Measurements from ENCODE around the gene LRPPRC.
A peak's percentile ranks its signal among the peaks of the same experiment; 100 is the strongest.
"Not testable (repeated sequence)": the region's sequence is repeated elsewhere in the genome, so short reads cannot be mapped to it uniquely, and the experiment has no call there.

The LRPPRC gene

DNA sequence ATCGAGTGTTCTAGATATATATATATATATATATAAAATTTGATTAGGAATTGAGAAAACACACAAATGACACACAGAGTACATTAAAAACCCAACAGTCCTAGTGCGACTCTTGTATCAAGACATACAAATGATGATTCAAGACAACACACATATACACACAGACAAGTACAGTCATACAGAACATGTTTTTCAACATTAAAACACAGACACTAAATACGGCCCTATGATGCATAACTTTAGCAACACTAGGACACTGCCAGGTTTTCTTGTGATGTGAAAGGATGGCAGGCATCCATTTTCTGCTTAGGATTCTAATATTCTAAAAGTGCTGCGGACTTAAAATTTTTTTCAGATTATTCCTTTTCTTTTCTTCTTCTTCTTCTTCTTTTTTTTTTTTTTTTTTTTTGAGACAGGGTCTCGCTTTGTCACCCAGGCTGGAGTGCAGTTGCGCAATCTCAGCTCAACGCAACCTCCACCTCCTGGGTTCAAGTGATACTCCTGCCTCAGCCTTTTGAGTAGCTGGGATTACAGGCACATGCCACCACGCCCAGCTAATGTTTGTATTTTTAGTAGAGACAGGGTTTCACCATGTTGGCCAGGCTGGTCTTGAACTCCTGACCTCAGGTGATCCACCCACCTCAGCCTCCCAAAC is 84.5 kb downstream of the LRPPRC start:
- DNase-seq (ENCODE audit: low read depth in 1 of 2, low spot score in 1 of 2) = not testable (repeated sequence)

DNA sequence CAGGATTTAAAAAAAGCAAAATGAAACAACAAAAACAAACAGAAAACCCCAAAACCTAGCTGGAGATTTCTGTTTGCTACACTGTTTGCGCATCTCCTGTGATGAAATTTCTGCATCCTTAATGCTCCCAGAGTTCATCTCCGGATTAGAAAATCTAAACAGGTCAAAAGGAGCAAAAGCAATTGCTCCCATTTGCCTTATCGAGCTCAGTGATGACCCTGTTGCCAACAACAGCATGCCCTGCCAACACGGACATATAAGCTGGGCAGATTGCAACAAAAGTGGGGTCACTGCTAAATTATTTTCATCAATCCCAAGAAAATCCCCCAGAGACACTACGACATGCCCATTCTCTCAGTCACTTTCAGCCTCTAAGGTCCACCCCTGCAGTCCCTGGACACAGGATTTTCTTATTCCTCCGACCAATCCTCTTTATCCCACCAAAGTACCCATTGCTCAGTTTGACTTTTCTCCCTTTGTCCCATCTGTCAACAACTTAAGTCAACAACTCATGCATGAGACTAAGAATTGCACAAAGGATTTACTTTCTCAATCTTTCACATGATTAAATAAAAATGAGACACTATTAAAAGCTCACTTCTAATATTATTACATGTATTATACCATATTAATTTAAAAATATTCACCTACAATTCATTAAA is 89.2 kb downstream of the LRPPRC start:
- DNase-seq (ENCODE audit: low read depth in 1 of 2, low spot score in 1 of 2) = no peak

DNA sequence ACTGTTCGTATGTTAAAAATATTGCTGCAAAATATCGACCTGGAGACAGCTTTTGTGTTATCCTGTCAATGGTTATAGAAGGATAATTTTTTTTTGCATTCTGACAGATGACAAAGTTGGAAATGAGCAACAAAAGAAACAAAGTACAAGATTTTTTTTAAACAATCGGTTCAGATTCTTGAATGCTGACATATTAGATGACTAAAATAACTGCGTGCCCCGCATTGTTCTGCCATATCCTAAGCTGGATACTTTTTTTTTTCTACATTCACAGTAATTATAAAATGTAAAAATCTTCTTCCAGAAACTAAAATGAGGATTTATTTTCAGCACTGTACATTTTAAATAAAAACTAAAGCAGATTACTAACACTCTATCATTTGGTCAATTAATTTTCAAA is 89.9 kb downstream of the LRPPRC start:
- no peak for DNase-seq (ENCODE audit: low read depth in 1 of 2, low spot score in 1 of 2)

DNA sequence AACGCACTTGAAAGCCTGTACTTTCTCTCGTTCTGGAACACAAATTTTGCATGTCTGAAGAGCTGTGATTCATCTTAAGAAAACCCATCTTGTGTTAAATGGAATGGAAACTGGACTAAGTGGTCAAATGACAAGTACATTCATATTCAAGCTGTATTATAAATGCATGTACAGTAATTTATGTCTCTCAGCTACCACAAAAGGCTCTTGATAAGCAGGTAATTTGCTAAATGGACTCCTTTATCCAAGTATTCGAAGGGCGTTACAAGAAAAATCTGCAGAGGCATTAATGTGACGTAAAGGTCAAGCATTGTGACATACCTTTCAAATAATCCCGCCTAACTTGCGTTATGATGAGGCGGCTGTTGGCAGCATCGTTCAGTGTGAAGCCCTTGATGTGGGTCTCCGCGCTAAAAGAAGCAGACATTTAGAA is 90.4 kb downstream of the LRPPRC start:
- DNase-seq (ENCODE audit: low read depth in 1 of 2, low spot score in 1 of 2) = no peak

DNA sequence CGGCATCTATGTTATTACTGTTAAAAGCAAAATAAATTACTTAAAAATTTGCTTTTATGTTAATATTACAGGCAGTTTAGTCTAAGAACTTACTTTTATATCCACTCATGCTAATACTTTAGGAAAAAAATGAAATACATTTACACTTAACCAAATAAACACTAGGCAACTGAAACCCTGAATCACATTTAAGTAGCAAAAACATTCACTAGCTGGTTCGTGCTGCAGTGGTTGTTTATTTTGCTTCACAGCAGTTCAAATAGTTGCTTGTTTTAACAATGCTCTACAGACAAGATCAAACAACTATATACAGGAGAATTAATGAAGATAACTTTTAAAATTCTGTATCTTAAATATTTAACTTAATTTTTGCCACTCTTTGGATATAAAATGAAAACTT is 96.2 kb downstream of the LRPPRC start:
- no peak for DNase-seq (ENCODE audit: low read depth in 1 of 2, low spot score in 1 of 2)

DNA sequence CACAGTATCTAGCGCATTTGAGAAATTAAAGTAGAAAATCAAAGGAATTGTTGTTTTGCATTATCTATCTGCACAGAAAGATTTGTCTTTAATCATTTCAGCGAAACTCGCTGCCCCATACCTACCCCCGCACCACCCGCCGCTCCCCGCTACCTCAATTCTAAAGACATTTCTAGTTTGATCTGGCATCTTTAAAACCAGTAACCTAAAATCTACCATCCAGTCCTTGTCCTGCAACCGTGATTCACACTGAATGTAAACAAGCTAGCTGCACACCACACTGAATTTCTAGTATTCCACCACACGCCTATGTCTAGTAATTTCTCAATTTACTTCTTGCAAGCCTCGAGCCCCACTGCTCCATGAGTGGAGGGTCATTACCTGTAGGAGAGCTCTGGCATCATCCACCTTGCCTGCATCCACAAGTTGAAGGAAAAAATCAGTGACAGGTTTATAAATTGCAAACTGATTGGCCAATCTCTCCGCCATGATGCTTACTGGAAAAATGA is 96.9 kb downstream of the LRPPRC start:
- DNase-seq (ENCODE audit: low read depth in 1 of 2, low spot score in 1 of 2) = no peak

DNA sequence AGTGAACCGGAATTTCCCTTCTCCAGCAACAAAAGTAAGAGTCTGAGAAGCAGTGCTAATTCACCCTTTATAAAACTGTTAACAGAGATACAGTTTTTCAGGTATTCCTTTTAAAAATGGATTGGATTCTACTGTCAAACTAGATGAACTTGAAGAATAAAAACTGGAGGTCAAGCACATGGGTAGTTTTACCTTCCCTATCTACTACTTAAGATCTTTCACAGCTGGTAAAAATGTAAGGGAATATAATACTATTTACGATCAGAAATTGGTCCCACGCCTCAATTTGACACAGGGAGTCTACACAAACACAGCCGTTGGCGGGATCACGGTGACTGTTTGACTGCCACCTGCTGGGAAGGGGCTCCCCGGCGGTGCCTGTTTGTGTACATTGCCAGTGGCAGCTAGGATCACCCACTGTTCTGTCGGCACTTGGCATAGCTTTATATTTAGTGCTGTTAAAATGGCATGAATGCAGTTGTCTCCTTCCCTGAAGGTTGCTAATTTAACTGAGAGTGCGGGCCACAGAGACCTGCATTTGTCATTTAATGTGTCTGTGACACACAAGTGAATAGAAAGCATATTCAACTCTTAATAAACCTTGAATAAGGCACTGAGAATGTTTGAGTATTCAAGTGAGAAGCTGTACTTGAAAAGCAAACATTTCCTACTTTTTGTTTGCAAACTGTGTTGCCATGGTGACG is 97.5 kb downstream of the LRPPRC start:
- DNase-seq (ENCODE audit: low read depth in 1 of 2, low spot score in 1 of 2) = no peak

DNA sequence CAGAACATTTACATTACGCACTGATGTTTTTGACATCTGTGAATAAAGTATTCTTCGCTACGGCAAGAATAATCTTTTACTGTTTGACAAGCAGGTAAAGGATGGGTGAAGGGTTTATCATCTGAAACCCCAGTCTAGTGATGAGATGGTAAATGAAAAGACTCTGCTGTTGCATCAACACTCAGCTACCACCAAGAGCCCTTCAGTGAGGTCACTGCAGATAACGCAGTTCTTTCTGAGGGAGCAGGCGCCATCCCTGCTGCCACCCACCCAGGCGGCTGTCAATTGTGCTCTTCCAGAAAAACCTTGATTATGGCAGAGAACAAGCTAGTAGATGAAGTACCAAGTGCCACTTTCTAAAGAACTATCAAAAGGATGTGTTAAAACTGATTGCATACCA is 98.3 kb downstream of the LRPPRC start:
- no peak for DNase-seq (ENCODE audit: low read depth in 1 of 2, low spot score in 1 of 2)

DNA sequence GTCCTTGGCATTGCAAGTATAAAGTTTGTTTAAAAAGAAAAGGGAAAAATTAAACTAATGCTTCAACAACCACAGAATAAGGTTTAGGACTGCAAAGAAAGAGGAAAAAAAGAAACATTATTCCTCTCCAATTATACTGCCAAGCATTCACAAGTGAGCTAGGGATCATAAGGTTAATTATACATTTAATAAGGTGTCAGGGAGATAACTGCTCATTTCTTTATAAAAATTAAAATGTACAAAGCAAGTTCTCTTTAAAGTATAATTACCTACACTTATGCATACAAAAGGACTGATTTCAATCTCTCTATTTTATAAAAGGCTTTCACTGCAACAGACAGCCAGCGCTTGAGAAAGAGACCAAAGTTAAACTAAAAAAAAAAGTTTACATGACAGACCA is 98.9 kb downstream of the LRPPRC start:
- no peak for DNase-seq (ENCODE audit: low read depth in 1 of 2, low spot score in 1 of 2)

DNA sequence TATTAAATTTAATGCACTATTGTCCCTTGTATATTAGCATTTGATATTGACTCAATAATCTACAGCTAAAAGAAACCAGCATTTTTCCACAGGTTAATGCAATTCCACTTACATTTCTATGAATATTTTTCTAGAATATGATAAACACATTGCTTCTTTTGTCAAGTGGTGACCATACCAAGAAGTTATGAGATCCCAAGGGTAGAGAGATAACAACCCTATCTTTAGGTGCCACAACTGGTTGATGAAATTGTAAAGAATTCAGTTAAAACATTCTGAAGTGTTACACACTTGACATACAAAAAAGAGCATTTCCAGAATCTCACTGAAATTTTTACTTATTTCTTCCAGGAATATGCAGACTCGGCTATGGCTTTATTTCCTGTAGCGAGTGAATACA is 101.0 kb downstream of the LRPPRC start:
- no peak for DNase-seq (ENCODE audit: low read depth in 1 of 2, low spot score in 1 of 2)

DNA sequence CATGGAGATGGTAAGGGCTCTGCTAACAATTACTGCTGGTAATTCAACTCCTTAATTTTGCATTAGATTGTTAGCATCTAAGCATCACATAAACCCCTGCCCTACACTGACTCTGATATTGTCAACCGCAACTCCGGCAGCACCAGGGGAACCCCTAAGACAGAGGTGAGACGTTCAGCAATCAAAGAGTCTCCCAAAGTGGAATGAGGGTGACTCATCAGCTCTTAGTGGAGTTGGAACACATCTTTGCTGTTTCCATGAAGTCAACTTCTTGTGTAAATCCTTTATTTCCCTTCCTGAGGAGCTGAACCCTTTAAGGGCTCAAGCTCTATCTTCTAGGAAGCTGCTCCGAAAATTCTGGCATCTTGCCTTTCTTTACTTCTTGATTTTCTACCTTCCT is 104.9 kb downstream of the LRPPRC start:
- DNase-seq (ENCODE audit: low read depth in 1 of 2, low spot score in 1 of 2) = no peak

DNA sequence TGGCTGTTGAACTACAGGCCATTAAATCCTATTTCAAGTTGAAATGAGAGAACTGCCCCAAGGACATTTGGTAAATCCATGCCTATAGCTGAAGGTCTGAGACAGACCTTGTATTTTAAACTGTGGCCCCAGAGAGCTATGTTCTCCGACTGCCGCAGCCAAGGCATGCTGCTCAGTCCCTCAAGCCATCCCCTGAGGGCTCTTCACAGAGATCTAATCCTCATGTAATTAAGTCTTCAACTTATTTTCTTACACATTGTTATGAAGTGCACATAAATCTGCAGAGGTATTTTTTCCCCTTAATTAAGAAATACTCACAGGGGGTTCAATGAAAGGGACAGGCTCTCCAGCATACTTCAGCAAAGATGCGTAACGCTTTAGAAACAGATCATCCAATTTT is 106.4 kb downstream of the LRPPRC start:
- DNase-seq (ENCODE audit: low read depth in 1 of 2, low spot score in 1 of 2) = no peak

DNA sequence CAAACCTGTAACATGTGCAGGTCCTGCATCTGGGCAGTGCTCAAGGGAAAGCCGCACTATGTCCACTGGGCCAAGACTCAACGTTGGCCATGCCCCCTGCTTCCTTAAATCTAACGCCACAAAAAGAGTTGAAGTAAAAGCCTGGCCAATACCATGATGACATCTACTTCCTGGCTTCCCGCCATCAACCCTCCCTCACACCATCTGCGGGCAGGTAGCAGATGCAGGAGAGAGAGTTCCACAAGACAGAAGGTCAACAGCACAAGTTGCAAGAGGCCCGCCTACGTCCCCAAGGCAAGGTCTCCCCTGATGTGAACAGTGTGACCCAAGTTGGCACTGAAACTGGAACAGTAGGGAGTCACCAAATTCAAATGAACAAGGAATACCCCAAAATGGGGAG is 108.6 kb downstream of the LRPPRC start:
- DNase-seq (ENCODE audit: low read depth in 1 of 2, low spot score in 1 of 2) = no peak

DNA sequence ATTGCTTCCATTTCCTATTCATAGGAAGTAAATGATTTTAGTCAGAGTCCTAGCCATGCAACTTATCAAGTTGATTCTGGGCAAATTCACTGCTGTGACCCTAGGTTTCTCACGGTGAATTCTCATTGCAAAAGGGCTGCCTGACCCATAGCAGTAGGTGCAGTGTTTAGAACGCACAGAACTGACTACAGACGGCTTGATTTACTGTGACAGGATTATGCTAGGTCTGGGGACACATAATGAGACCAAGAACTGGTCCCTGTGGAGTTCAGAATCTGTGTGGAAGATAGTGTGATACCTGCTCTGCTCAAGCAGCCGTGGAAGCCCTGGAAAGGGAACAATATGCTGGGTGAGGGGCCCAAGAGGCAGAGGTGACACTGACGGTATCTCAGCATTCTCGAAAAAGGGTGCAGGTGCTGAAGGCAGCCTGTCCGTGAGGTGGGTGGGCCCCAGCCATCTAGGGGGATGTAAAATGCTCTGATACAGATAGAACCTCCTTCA is 110.6 kb downstream of the LRPPRC start:
- DNase-seq (ENCODE audit: low read depth in 1 of 2, low spot score in 1 of 2) = no peak

DNA sequence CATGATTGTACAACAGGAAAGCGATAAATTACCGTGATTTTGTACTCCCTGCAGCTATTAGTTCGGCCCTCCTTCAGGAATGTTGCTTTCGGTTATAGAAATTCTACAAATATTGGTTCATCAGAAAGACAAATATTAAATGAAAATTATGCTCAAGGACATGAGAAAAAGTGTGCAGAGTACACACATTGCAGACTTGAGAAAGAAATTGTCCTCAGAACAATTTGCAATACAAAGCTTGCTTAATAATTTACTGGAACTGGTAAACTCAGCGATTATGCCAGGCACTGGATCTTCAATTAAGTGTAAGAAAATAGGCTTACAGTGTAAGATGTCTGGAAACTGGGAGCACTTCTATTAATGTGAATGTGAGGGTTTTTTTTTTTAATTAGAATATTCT is 111.1 kb downstream of the LRPPRC start:
- no peak for DNase-seq (ENCODE audit: low read depth in 1 of 2, low spot score in 1 of 2)

DNA sequence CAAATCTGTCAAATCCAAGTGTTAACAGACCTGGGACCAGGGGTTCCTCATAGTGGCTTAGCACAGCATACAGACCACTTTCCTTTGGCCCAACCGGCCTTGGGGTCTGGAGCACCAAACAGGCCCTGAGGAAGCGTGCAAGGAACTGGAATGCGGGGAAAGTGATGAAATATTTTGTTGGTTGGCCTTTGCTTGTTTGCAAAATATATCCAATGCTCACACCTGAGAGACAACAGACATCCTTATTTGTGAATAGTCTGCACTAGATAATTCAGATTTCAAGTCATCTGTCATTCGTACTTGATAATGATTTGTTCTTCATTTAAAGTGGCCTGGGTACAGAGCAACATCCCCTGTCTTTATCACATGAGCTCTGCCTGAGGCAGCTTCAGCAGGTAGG is 113.5 kb downstream of the LRPPRC start:
- DNase-seq (ENCODE audit: low read depth in 1 of 2, low spot score in 1 of 2) = no peak

DNA sequence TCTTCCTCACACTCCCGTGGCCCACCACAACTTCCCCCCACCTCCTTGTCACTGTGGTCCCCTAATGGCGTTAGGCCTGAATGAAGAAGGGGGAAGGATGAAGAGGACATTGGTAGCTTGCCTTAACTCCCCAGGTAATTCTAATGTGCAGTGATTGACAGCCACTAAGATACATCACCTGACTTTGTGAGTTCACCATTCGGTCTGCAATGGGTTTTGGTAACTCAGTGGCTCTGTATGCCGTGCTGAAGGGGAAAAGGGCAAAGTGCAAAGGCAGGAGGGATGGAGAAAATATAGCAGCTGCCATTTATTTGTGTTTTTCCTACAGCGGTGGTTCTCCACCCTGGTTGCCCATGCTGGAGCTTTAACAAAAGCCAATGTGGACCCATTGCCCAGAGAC is 114.8 kb downstream of the LRPPRC start:
- no peak for DNase-seq (ENCODE audit: low read depth in 1 of 2, low spot score in 1 of 2)

DNA sequence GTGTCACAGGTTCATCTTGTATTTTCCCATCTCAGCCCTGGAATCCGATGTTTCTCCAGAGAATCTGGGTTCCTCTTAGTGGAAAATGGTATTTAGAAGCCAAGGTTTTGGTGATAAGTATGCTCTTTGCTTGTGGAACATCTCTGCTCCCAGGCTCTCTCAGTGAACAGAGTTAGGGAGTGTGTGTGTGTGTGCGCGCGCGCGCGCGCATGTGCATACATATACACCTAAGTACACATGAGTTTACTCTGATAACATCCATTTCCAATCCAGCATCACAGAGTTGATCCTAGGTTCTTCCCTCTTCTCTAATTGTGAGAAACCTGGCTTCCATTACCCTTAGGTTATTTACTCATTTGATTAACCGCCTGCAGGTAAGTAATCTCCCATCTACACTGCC is 115.3 kb downstream of the LRPPRC start:
- no peak for DNase-seq (ENCODE audit: low read depth in 1 of 2, low spot score in 1 of 2)

DNA sequence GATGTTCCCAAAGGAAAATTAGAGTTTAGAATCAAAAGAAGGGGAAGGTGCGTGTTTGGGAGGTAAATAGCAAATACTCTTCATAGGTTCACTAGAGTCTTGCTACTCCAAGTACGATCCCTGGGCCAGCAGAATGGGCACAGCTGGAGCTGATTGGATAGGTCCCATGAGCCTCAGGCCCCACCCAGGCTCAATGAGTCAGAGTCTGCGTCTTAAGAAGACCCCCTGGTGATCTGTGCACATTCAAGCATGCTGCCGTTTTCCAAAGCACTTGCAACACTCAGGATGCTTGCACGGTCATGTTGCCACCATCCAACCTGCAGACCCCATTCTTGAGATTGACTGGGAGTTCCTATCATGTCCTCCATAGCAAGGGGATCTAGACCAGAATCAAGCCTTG is 116.5 kb downstream of the LRPPRC start:
- DNase-seq (ENCODE audit: low read depth in 1 of 2, low spot score in 1 of 2) = no peak

DNA sequence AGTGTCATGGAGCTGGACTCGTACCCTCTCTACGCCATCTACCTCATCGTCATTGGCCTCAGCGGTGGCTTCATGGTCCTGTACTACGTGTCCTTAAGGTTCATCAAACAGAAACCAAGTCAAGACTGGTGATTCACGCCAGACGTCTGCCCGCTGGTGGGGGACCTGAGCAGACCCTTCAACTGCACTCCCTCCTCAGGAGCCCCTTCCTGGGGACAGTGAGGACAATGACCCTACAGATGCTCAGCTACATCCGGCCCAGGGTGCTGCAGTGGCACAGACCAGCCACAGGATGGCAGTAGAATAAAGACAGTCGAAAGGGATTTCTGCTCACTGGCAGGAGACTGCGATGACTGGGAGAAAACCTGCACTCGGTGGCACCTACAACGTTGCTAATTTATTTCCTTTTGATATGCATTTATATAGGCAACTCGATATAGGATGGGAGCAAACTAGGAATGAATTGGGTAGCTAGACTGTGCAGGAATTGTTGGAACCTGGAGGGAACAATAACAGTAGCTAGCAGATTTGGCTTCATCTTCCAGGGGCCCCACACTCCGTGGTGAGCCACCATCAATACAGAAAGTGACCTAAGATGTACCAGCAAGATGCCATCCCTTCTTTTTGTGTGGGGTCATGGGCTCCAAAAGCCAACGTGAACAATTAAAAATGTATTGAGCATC is 117.9 kb downstream of the LRPPRC start:
- peak; percentile 36 to 56 for DNase-seq (ENCODE audit: low read depth in 1 of 2, low spot score in 1 of 2)

DNA sequence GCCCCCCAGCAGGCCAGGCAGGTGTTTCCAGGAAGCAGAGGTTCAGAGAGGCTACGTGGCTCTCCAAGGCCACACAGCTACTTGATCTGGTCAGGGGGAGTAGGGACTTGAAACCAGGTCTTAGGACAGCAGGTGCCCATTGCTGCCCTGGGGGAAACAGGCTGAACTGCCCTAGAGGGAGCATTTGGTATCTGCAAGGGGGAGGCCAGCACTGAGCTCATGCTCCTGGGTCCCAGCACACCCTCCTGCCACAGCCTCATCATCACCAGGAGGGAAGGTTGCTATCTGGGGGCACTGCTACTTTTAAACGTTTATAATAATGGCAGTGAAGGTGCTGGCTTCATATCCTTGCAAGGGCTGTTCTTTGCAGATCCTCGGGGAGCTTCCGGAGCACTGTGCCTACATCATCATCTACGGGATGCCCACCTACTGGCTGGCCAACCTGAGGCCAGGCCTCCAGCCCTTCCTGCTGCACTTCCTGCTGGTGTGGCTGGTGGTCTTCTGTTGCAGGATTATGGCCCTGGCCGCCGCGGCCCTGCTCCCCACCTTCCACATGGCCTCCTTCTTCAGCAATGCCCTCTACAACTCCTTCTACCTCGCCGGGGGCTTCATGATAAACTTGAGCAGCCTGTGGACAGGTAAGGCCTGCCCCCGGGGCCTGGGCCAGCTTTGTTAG is 120.9 kb downstream of the LRPPRC start:
- DNase-seq (ENCODE audit: low read depth in 1 of 2, low spot score in 1 of 2) = no peak
